Gastroesophageal sphincter (tissue), 3 donors: ENCODE data around the gene METTL26.

Experiments used
- POLR2A ChIP-seq, 2 donors: fragments of 450-650 bp; IDR thresholded peaks; one replicate each; pipeline ENCODE4 v1.6.1; 2017; ENCODE audit warnings: antibody characterized with exemption in 2 of 2, mild to moderate bottlenecking in 2 of 2, moderate library complexity in 1 of 2
- TF ChIP-seq, protein P1 (sequence below), 4 experiments: fragments of 200-600 bp in 2 of 4; fragments of 450-650 bp in 2 of 4; sonication (generic) in 1 of 4; IDR thresholded peaks; one replicate each; pipeline ENCODE4 v1.5.1; 2017 to 2019; ENCODE audit warnings: antibody characterized with exemption in 4 of 4, mild to moderate bottlenecking in 2 of 4, moderate library complexity in 2 of 4

DNA sequence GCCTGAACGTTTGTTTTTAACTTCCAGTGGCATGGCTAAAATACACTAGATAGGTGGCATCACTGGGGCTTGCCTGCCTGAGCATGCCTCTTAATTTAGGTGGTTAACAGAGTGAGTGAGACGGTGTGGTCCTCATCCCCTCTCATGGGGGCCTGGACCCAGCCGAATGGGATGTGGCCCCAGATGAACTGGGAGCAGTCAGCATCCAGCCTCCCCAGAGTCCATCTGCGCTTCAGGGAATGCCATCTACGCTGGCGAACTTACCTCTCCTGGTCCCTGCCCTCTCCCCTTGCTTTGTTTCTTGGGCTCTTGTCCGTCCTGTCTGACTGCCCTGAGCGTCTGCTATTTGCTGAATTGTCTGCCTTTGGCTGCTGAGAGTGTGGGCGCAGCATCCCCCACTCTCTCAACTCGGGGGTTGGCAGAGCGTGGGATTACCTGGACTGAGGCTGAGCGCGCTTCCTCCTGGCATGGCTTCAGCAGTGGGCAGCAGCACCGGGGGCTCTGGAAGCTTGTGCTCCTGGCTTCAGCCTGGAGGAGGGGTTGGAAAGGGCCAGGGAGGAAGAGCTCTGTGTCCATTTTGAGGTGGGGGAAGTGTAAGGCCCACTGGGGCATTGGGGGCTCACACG, 44.1 kb downstream of the METTL26 start:
- TF ChIP-seq, protein P1, sequence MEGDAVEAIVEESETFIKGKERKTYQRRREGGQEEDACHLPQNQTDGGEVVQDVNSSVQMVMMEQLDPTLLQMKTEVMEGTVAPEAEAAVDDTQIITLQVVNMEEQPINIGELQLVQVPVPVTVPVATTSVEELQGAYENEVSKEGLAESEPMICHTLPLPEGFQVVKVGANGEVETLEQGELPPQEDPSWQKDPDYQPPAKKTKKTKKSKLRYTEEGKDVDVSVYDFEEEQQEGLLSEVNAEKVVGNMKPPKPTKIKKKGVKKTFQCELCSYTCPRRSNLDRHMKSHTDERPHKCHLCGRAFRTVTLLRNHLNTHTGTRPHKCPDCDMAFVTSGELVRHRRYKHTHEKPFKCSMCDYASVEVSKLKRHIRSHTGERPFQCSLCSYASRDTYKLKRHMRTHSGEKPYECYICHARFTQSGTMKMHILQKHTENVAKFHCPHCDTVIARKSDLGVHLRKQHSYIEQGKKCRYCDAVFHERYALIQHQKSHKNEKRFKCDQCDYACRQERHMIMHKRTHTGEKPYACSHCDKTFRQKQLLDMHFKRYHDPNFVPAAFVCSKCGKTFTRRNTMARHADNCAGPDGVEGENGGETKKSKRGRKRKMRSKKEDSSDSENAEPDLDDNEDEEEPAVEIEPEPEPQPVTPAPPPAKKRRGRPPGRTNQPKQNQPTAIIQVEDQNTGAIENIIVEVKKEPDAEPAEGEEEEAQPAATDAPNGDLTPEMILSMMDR (IDR thresholded peaks at IDR 0.05) = no peak
- TF ChIP-seq POLR2A (IDR thresholded peaks at IDR 0.05) = no peak
